Subcutaneous adipose tissue (tissue), 4 donors: ENCODE data around the gene LCOR. TPM values are rescaled to one million over a fixed set of nuclear protein-coding genes. Genes with fewer than 3 reads are reported as not detected.

ENCODE experiments used
- total RNA-seq, 4 donors: library from RNA; depleted of rRNA; stranded (reverse); fragments of >200 nt; gene quantifications; one replicate each; pipeline ENCODE4 v1.1.0, GENCODE V29; 2016
- TF ChIP-seq, protein P1 (sequence below): fragments of 450-650 bp; IDR thresholded peaks from one replicate; pipeline ENCODE4 v1.5.1; 2016; ENCODE audit warnings: low read depth, mild to moderate bottlenecking, control low read depth, antibody characterized with exemption, moderate library complexity

The LCOR gene
- total RNA-seq, 4 donors from 2014 or later, result 23.6 to 45.2 (median 32.9) TPM

DNA sequence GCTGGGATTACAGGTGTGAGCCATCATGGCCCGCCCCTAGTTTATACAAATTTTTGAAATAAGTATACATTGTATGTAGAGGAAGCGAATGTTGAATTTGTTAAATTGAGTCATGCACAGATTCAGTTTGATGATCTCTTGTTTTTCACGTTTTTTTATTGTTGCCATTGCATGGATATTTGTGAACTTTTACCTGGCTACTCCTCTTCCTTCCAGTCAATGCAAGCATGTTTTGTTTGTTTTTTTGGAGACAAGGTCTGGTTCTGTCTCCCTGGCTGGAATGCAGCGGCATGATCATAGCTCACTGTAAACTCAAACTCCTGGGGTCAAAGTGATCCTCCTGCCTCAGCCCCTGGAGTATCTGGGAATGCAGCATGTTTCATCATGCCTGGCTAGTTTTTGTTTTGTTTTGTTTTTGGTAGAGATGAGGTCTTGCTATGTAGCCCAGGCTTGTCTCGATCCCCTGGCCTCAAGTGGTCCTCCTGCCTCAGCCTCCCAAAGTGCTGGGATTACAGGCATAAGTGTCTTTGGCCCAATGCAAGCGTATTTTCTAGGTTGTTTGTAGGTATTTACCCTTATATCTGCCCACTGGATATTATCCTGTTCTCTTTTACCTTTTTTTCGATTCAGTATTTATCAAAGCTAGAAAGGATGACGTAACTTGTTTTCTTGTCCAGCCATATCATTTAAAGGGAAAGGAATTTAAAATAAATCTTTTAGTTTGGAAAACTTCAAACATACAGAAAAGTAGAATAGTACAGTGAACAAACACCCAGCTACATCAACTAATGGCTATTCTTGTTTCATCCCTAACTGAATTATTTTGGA is 11.0 kb downstream of the LCOR start:
- TF ChIP-seq, protein P1, sequence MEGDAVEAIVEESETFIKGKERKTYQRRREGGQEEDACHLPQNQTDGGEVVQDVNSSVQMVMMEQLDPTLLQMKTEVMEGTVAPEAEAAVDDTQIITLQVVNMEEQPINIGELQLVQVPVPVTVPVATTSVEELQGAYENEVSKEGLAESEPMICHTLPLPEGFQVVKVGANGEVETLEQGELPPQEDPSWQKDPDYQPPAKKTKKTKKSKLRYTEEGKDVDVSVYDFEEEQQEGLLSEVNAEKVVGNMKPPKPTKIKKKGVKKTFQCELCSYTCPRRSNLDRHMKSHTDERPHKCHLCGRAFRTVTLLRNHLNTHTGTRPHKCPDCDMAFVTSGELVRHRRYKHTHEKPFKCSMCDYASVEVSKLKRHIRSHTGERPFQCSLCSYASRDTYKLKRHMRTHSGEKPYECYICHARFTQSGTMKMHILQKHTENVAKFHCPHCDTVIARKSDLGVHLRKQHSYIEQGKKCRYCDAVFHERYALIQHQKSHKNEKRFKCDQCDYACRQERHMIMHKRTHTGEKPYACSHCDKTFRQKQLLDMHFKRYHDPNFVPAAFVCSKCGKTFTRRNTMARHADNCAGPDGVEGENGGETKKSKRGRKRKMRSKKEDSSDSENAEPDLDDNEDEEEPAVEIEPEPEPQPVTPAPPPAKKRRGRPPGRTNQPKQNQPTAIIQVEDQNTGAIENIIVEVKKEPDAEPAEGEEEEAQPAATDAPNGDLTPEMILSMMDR, result no peak

DNA sequence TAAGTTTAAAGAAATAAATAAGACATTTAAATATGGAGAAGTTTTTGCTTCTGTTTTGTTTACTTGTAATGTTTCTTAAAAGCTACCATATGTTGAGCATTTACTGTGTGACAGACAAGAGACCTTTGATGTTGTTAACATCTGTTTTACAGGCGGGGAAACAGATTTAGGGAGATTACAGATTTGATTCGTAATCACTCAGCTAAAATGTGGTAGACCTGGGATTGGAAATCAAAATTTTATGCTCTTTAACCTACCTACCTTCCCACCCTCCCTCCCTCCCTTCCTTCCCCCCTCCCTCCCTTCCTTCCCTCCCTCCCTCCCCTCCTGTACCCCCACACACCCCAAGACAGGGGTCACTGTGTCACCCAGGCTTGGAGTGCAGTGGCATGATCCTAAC is 11.7 kb downstream of the LCOR start:
- TF ChIP-seq, protein P1, result no peak

DNA sequence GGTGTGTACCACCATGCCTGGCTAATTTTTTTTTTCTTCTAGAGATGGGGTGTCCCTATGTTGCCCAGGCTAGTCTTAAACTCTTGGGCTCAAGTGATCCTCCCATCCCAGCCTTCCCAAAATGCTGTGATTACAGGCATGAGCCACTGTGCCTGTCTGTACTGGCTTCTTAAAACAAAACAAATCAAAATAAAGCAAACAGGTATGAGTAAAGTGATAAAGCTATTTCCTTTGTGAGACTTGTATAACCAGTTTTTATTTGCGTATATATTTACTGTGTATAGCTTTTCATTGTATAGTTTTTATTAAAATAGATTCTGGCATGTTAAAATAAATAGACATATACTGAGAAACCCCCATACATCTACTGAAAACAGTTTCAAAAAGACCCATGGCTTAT is 14.3 kb downstream of the LCOR start:
- TF ChIP-seq, protein P1, result no peak

DNA sequence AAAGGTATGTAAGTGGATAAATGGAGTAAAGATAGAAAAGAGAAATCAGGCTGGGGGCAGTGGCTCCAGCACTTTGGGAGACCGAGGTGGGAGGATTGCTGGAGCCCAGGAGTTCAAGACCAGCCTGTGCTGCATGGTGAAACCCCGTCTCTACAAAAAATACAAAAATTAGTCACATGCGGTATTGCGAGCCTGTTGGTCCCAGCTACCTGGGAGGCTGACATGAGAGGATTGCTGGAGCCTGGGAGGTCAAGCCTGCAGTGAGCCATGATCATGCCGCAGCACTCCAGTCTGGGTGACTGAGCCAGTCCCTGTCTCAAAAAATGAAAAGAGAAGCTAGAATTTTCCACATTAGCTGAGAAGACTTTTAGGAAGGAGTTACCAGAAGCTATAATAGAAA is 14.8 kb downstream of the LCOR start:
- TF ChIP-seq, protein P1, result no peak

DNA sequence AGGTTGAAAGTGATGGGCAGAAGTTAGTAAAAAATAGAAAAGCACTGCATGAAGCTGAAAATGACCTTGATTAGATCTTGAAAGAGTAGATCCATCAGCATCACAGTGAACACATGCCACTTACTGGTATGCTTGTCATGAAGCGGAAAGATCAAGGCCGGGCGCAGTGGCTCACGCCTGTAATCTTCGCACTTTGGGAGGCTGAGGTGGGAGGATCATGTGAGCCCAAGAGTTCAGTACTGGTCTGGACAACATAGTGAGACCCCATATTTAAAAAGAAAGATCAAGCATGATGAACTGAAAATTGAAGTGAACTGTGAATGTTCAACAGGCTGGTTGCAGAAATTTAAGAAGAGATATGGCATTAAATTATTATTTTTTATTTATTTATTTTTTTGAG is 18.0 kb downstream of the LCOR start:
- TF ChIP-seq, protein P1, result no peak

DNA sequence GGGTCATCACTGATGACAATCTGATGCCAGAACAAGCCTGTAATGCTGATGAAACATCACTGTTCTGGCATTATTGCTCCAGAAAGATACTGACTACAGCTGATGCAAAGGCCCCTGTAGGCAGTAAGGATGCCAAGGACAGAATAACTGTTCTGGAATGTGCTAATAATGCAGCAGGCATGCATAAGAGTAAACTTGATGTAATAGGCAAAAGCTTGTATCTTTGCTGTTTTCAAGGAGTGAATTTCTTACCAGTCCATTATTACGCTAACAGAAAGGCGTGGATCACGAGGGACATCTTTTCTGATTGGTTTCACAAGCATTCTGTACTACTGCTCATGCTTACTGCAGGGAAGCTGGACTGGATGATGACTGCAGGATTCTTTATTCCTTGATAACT is 18.7 kb downstream of the LCOR start:
- TF ChIP-seq, protein P1, result no peak

DNA sequence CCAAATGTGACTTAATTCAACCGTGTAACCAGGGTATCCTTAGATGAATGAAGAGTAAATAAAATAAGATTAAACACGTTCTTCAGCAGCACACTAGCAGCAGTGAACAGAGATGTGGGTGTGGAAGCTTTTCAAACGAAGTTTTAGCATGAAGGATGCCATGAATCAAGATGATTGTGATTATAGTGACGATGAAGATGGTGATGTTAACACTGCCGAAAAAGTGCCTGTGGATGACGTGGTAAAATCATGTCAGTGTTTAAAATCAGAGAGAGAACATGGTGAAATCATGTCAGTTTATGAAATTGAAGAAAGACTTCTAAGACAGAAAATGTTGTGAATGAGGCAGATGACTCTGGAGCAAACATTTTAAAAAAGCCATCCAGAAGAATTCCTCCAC is 19.2 kb downstream of the LCOR start:
- TF ChIP-seq, protein P1, result no peak
